Testis (tissue), 3 donors: ENCODE results near the gene SYTL4. TPM values are rescaled to one million over a fixed set of nuclear protein-coding genes. Genes with fewer than 3 reads are reported as not detected.
"Not testable (repeated sequence)": the region's sequence is repeated elsewhere in the genome, so short reads cannot be mapped to it uniquely, and the experiment has no call there.

Experiments used
- DNase-seq: peaks from one replicate; pipeline ENCODE4 v3.0.0-alpha.2; 2019
- H3K27ac ChIP-seq, 2 donors: fragments of 200-600 bp; sonication (generic); one replicate each; pipeline ENCODE4 v1.5.1; 2019
- H3K27me3 ChIP-seq: fragments of 200-600 bp; sonication (generic); one replicate; pipeline ENCODE4 v1.5.1; 2019
- H3K36me3 ChIP-seq: fragments of 200-600 bp; sonication (generic); one replicate; pipeline ENCODE4 v1.5.1; 2017; ENCODE audit warnings: low read depth; ENCODE audit errors: missing control alignments
- H3K4me1 ChIP-seq: fragments of 200-600 bp; sonication (generic); one replicate; pipeline ENCODE4 v1.5.1; 2019
- H3K4me3 ChIP-seq, 2 donors: fragments of 200-600 bp; sonication (generic); one replicate each; pipeline ENCODE4 v1.5.1; 2017 to 2019
- H3K9me3 ChIP-seq: fragments of 200-600 bp; sonication (generic); one replicate; pipeline ENCODE4 v1.5.1; 2017
- POLR2A ChIP-seq: fragments of 450-650 bp; IDR thresholded peaks from one replicate; pipeline ENCODE4 v1.6.1; 2017; ENCODE audit warnings: antibody characterized with exemption, mild to moderate bottlenecking, moderate library complexity
- WGBS, 2 donors: methylation state at CpG; one replicate each; pipeline ENCODE4 v1.1.5; 2018; 5-methylcytosine and 5-hydroxymethylcytosine counted together
- intact Hi-C: fragments of 100-400 bp; cut with DNase I; formaldehyde crosslinking; loops from one replicate; pipeline ENCODE4 v1.15.1; 2023; ENCODE audit warnings: low total_unique reads
- polyA plus RNA-seq: library from polyadenylated mRNA; stranded (reverse); fragments of 350-450 nt; fragmentation: Illumina TruSeq; extraction: RNeasy Lipid Tissue Mini Kit (QIAGEN cat#74804); gene quantifications from one replicate; pipeline ENCODE4 v1.2.3, GENCODE V29; 2014; ENCODE audit warnings: low read depth, low replicate concordance; ENCODE audit not compliant: insufficient read depth
- total RNA-seq, 2 donors: library from RNA; depleted of rRNA; stranded (reverse); fragments of >200 nt; gene quantifications; one replicate each; pipeline ENCODE4 v1.2.3, GENCODE V29; 2016
- TF ChIP-seq, protein P1 (sequence below), 3 experiments: fragments of 450-650 bp in 2 of 3; fragments of 200-600 bp in 1 of 3; sonication (generic) in 1 of 3; IDR thresholded peaks; one replicate each; pipeline ENCODE4 v1.5.1; 2016 to 2019; ENCODE audit warnings: antibody characterized with exemption in 3 of 3, mild to moderate bottlenecking in 2 of 3, moderate library complexity in 1 of 3

SYTL4 gene
- total and polyA plus RNA-seq, 3 donors from 2014 or later: 26.3 to 64.7 (median 51.4) TPM

DNA sequence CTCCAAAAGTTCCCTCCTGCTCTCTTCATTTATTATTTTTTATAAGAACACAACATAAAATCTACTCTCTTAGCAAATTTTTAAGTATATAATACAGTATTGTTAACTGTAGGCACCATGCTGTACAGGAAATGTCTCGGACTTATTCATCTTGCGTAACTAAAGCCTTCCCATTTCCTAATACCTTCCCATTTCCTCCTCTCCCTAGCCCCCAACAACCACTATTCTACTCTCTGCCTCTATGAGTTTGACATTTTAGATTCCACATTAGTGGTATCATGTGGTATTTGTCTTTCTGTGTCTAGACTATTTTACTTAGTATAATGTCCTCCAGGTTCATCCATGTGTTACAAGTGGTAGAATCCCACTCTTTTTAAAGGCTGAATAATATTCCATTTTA lies 15.8 kb upstream of the SYTL4 start:
- Histone ChIP-seq H3K9me3 (no peaks in the 10 kb centered on the region), H3K4me1 (no peaks in the 10 kb centered on the region), H3K4me3 (no peak overlapping the region), H3K27ac (no peak overlapping the region), H3K36me3 (no peaks in the 10 kb centered on the region), H3K27me3 (no peaks in the 10 kb centered on the region)
- no peak for DNase-seq
- whole genome bisulfite sequencing, 2 donors: 84 to 91% methylated on average over 2 of the region's 2 CpGs
- intact Hi-C loops: no loop called here
- no peak for TF ChIP-seq POLR2A
- TF ChIP-seq, protein P1, sequence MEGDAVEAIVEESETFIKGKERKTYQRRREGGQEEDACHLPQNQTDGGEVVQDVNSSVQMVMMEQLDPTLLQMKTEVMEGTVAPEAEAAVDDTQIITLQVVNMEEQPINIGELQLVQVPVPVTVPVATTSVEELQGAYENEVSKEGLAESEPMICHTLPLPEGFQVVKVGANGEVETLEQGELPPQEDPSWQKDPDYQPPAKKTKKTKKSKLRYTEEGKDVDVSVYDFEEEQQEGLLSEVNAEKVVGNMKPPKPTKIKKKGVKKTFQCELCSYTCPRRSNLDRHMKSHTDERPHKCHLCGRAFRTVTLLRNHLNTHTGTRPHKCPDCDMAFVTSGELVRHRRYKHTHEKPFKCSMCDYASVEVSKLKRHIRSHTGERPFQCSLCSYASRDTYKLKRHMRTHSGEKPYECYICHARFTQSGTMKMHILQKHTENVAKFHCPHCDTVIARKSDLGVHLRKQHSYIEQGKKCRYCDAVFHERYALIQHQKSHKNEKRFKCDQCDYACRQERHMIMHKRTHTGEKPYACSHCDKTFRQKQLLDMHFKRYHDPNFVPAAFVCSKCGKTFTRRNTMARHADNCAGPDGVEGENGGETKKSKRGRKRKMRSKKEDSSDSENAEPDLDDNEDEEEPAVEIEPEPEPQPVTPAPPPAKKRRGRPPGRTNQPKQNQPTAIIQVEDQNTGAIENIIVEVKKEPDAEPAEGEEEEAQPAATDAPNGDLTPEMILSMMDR (IDR thresholded peaks at IDR 0.05): no peak

DNA sequence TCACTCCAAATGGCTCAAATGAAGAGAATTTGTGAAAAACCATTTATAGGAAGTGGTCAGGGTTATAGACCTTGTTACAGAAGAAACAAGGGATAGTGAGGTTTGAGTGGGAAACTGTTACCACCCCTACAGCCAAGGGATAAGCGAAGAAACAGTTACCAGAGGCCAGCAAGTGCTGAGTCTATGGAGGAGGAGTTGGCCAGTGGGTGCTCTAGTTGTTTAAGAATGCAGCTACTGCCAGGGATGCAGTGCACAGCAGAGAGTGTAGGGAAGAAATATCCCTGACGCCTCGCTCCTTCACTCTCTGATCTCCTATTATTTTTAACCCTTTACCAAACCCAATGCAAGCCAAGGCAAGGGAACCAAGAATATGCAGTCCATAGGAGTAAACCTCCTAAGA lies 15.2 kb upstream of the SYTL4 start:
- intact Hi-C loops: no loop called here
- Histone ChIP-seq H3K4me3 (no peak overlapping the region), H3K9me3 (no peaks in the 10 kb centered on the region), H3K27ac (peak overlapping the region in 1 of 2 donors; percentile 64), H3K27me3 (no peaks in the 10 kb centered on the region), H3K4me1 (no peaks in the 10 kb centered on the region), H3K36me3 (no peaks in the 10 kb centered on the region)
- no peak for DNase-seq
- 28 to 51% methylated on average over 3 of the region's 3 CpGs for WGBS, 2 donors
- TF ChIP-seq POLR2A: no peak
- TF ChIP-seq, protein P1 (IDR thresholded peaks at IDR 0.05): no peak

DNA sequence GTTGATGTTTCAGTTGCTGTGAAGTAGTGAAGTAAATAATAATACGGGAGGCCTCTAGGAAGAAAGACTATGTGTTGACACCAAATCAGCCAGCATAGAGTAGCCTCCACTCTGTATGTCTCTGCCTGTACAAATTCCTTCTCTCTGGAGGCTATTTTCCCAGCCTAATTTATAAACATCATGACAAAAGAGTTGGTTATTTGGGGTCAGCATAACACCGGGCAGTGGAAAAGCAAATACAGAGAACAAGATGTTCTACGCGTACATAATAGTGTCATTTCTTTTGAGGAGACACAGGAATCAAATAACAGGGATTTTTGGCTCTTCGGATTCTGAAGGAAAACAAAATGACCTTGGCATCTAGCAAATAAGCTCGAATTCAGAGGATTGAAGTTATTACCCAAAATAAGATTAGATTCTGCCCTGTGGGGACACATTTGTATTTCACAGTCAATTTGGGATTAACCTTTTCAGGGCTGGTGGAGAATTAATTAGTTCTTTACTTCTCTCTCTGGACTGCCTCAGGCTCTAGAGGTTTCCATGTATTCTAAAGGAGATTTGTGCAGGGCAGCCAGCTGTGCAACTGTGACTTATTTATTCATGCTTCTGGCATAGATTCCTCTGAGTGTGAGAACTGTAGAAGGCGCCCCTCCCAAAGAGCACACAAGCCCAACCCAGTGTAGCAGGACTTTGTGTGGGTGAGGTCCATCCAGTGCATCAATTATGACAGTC lies 14.1 kb upstream of the SYTL4 start:
- no peaks in the 10 kb centered on the region for H3K9me3 ChIP-seq
- TF ChIP-seq, protein P1 (IDR thresholded peaks at IDR 0.05): no peak
- no peak for TF ChIP-seq POLR2A
- H3K27ac ChIP-seq: peak overlapping the region; percentile 31 to 64
- intact Hi-C loops: no loop called here
- no peaks in the 10 kb centered on the region for H3K27me3 ChIP-seq
- no peak overlapping the region for H3K4me3 ChIP-seq
- DNase-seq: peak; percentile 30
- no peaks in the 10 kb centered on the region for H3K36me3 ChIP-seq
- WGBS, 2 donors: 26 to 27% methylated on average over 7 of the region's 7 CpGs
- no peaks in the 10 kb centered on the region for H3K4me1 ChIP-seq

DNA sequence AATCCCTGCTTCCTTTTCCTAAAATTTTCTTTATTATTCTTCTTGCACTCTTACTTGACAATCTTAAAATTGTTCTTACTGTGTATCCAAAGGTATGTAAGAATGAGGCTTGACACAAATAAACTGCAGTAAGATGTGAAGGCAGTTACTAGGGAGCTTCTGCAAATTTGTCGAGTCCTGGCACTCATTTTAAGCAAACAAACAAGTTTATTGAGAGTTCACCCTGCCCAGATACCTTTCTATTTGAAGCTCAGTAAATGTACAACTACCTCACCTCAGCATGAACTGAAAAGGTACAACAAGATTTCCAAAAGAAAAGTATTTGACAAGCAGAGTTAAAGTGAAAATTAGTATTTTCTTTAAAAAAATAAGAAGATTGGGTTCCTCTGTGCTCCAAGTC lies 13.3 kb upstream of the SYTL4 start:
- intact Hi-C loops: no loop called here
- no peaks in the 10 kb centered on the region for H3K36me3 ChIP-seq
- H3K4me1 ChIP-seq: no peaks in the 10 kb centered on the region
- H3K9me3 ChIP-seq: no peaks in the 10 kb centered on the region
- no peak overlapping the region for H3K4me3 ChIP-seq
- TF ChIP-seq POLR2A: no peak
- H3K27ac ChIP-seq: peak overlapping the region; percentile 31 to 64
- 40 to 63% methylated on average over 1 of the region's 1 CpG for WGBS, 2 donors
- H3K27me3 ChIP-seq: no peaks in the 10 kb centered on the region
- no peak for DNase-seq

DNA sequence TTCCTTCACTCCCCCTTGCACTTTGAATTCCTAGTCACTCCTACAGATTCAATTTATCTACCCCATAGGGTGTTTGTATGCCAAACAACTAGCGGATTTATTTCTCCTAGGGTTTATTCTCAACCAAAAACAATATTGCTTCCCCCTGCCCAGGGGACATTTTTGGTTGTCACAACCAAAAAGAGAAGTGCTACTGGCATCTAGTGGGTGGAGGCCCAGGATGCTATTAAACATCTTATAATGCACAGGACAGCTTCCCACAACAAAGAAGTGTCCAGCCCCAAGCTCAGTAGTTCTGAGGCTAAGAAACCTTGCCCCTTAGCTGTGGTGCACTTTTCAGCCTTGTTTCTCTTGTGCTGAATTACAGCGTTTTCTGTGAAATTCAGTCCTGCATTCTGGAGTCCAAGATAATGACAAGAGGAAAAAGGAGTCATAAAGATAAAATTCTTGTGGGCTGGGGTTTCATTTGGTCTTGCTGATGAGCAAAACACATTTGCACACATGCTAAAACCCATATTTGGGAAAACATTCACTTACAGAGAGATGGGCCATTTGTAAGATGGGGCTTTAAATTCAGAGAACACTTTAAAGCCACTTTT lies 11.2 kb upstream of the SYTL4 start:
- no peak for DNase-seq
- WGBS, 2 donors: 31% methylated on average over 2 of the region's 2 CpGs
- H3K27ac ChIP-seq: no peak overlapping the region

DNA sequence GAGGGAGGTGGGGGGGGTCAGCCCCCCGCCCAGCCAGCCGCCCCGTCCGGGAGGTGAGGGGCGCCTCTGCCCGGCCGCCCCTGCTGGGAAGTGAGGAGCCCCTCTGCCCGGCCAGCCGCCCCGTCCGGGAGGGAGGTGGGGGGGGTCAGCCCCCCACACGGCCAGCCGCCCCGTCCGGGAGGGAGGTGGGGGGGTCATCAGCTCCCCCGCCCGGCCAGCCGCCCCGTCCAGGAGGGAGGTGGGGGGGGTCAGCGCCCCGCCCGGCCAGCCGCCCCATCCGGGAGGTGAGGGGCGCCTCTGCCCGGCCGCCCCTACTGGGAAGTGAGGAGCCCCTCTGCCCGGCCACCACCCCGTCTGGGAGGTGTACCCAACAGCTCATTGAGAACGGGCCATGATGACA lies 7.9 kb downstream of the SYTL4 start:
- H3K9me3 ChIP-seq, H3K27me3 ChIP-seq, intact Hi-C loops, H3K4me1 ChIP-seq, DNase-seq, H3K4me3 ChIP-seq, H3K36me3 ChIP-seq, H3K27ac ChIP-seq: not testable (repeated sequence)
- WGBS, 2 donors: no CpG with 5 or more reads among the region's 30 CpGs

More for the DNA sequence above, 11.2 kb upstream of the SYTL4 start:
- Histone ChIP-seq H3K4me3 (no peak overlapping the region), H3K36me3 (no peaks in the 10 kb centered on the region), H3K27me3 (no peaks in the 10 kb centered on the region), H3K4me1 (no peaks in the 10 kb centered on the region), H3K9me3 (no peaks in the 10 kb centered on the region)
- intact Hi-C loops: no loop called here
- TF ChIP-seq, protein P1 (IDR thresholded peaks at IDR 0.05): no peak
- TF ChIP-seq POLR2A: no peak
